Upper lobe of right lung (tissue), 1 donor: ENCODE data around the gene UPK3BL1. TPM values are rescaled to one million over a fixed set of nuclear protein-coding genes. Genes with fewer than 3 reads are reported as not detected.
"Not testable (repeated sequence)": the region's sequence is repeated elsewhere in the genome, so short reads cannot be mapped to it uniquely, and the experiment has no call there.

Experiments used
- ATAC-seq: fragments of 200-7000 bp; cut with Tn5 transposase; one replicate; pipeline ENCODE4 v1.9.1; 2020; ENCODE audit warnings: mild to moderate bottlenecking, moderate library complexity
- DNase-seq: peaks from one replicate; pipeline ENCODE4 v3.0.0-alpha.2; 2020
- H3K27ac ChIP-seq: fragments of 200-600 bp; one replicate; pipeline ENCODE4 v1.8.0; 2022
- H3K27me3 ChIP-seq: fragments of 200-600 bp; one replicate; pipeline ENCODE4 v1.8.0; 2022; ENCODE audit warnings: mild to moderate bottlenecking
- H3K36me3 ChIP-seq: fragments of 200-600 bp; one replicate; pipeline ENCODE4 v1.8.0; 2022
- H3K4me1 ChIP-seq: fragments of 200-600 bp; one replicate; pipeline ENCODE4 v1.8.0; 2022
- H3K4me3 ChIP-seq: fragments of 200-600 bp; one replicate; pipeline ENCODE4 v1.8.0; 2022; ENCODE audit warnings: mild to moderate bottlenecking
- H3K9me3 ChIP-seq: fragments of 200-600 bp; one replicate; pipeline ENCODE4 v1.8.0; 2022
- intact Hi-C: fragments of 100-400 bp; cut with DNase I; formaldehyde crosslinking; loops from one replicate; pipeline ENCODE4 v1.11.0; 2022
- total RNA-seq: library from RNA; stranded (reverse); fragmentation: NEBNext Ultra II Directional; extraction: Animal tissue kit (Norgen Biotek cat#: 25700); gene quantifications from one replicate; pipeline ENCODE4 v1.2.1, GENCODE V29; 2021
- donor health status: DM: no; HTN: yes; CAD: no; lungs with severe emphysema.

UPK3BL1 gene
- total RNA-seq, 1 donor from 2014 or later, result 39.4 TPM

GRCh38 chr7:102649924-102650323 is 7.3 kb upstream of the UPK3BL1 start, which contains the start of gene SPDYE2B:
Gene SPDYE2B (plus strand): TSS chr7:102650319. CDS start chr7:102652349, 2,030 bp downstream.
- DNase-seq, H3K27me3 ChIP-seq, H3K9me3 ChIP-seq, intact Hi-C loops, H3K4me1 ChIP-seq, H3K27ac ChIP-seq, H3K4me3 ChIP-seq, H3K36me3 ChIP-seq: not testable (repeated sequence)
- peak; percentile 55 for ATAC-seq

GRCh38 chr7:102647813-102648212 is 5.2 kb upstream of the UPK3BL1 start:
- H3K27ac ChIP-seq, H3K36me3 ChIP-seq, H3K4me1 ChIP-seq, intact Hi-C loops, H3K9me3 ChIP-seq, H3K27me3 ChIP-seq, H3K4me3 ChIP-seq: not testable (repeated sequence)
- peak; percentile 57 for DNase-seq
- ATAC-seq, result peak; percentile 33

- H3K4me1 ChIP-seq, H3K27me3 ChIP-seq, H3K27ac ChIP-seq, ATAC-seq, H3K9me3 ChIP-seq, DNase-seq, H3K4me3 ChIP-seq, intact Hi-C loops, H3K36me3 ChIP-seq: not testable (repeated sequence)
Measured at GRCh38 chr7:102643404-102643803, 813 bp upstream of the UPK3BL1 start.

- peak; percentile 1 for ATAC-seq
- H3K27ac ChIP-seq, H3K36me3 ChIP-seq, H3K9me3 ChIP-seq, H3K4me3 ChIP-seq, H3K27me3 ChIP-seq, H3K4me1 ChIP-seq, intact Hi-C loops: not testable (repeated sequence)
- DNase-seq, result peak; percentile 65
Measured at GRCh38 chr7:102638848-102639247, 3.7 kb downstream of the UPK3BL1 start.

GRCh38 chr7:102636956-102637355 is 5.6 kb downstream of the UPK3BL1 start:
- H3K36me3 ChIP-seq, H3K4me1 ChIP-seq, H3K9me3 ChIP-seq, intact Hi-C loops, ATAC-seq, H3K27ac ChIP-seq, H3K4me3 ChIP-seq, H3K27me3 ChIP-seq: not testable (repeated sequence)
- peak; percentile 65 for DNase-seq

GRCh38 chr7:102635354-102635753 is 7.2 kb downstream of the UPK3BL1 start:
- H3K4me1 ChIP-seq, H3K4me3 ChIP-seq, H3K36me3 ChIP-seq, H3K27me3 ChIP-seq, intact Hi-C loops, H3K27ac ChIP-seq, DNase-seq, H3K9me3 ChIP-seq: not testable (repeated sequence)
- peak; percentile 19 for ATAC-seq

GRCh38 chr7:102634299-102634698 is 8.3 kb downstream of the UPK3BL1 start:
- H3K4me1 ChIP-seq, H3K36me3 ChIP-seq, H3K27ac ChIP-seq, H3K27me3 ChIP-seq, DNase-seq, H3K4me3 ChIP-seq, H3K9me3 ChIP-seq, intact Hi-C loops: not testable (repeated sequence)
- peak; percentile 0 for ATAC-seq

- H3K4me3 ChIP-seq, H3K36me3 ChIP-seq, H3K9me3 ChIP-seq, H3K27ac ChIP-seq, H3K4me1 ChIP-seq, intact Hi-C loops, H3K27me3 ChIP-seq: not testable (repeated sequence)
- DNase-seq (peak; percentile 51), ATAC-seq (peak; percentile 49)
Measured at GRCh38 chr7:102630622-102631021, 12.0 kb downstream of the UPK3BL1 start.

GRCh38 chr7:102627271-102627904 is 15.2 kb downstream of the UPK3BL1 start:
- peak; percentile 16 for ATAC-seq
- DNase-seq, H3K27me3 ChIP-seq, H3K4me1 ChIP-seq, H3K27ac ChIP-seq, intact Hi-C loops, H3K9me3 ChIP-seq, H3K36me3 ChIP-seq, H3K4me3 ChIP-seq: not testable (repeated sequence)

- ATAC-seq, H3K27me3 ChIP-seq, H3K9me3 ChIP-seq, H3K4me1 ChIP-seq, DNase-seq, H3K4me3 ChIP-seq, intact Hi-C loops, H3K36me3 ChIP-seq, H3K27ac ChIP-seq: not testable (repeated sequence)
Measured at GRCh38 chr7:102618122-102618521, 24.5 kb downstream of the UPK3BL1 start.

GRCh38 chr7:102616507-102617125 is 26.0 kb downstream of the UPK3BL1 start, which contains the start of gene RASA4:
Gene RASA4 (minus strand): TSS chr7:102616756. CDS start chr7:102616689, 67 bp downstream.
- H3K9me3 ChIP-seq, H3K27me3 ChIP-seq, H3K36me3 ChIP-seq, H3K27ac ChIP-seq, H3K4me1 ChIP-seq, intact Hi-C loops: not testable (repeated sequence)
- peak; percentile 94 for ATAC-seq
- peak within 1 kb of the TSS; percentile 49 for H3K4me3 ChIP-seq
- DNase-seq, result peak; percentile 81

- H3K27me3 ChIP-seq, H3K36me3 ChIP-seq, ATAC-seq, H3K9me3 ChIP-seq, H3K27ac ChIP-seq, H3K4me3 ChIP-seq, intact Hi-C loops, DNase-seq, H3K4me1 ChIP-seq: not testable (repeated sequence)
Measured at GRCh38 chr7:102615930-102616329, 26.7 kb downstream of the UPK3BL1 start.

GRCh38 chr7:102614873-102615272 is 27.7 kb downstream of the UPK3BL1 start:
- ATAC-seq, H3K27me3 ChIP-seq, H3K9me3 ChIP-seq, H3K4me3 ChIP-seq, DNase-seq, H3K36me3 ChIP-seq, intact Hi-C loops, H3K27ac ChIP-seq, H3K4me1 ChIP-seq: not testable (repeated sequence)

- intact Hi-C loops, result not testable (repeated sequence)
- ATAC-seq, result peak; percentile 38
Measured at GRCh38 chr7:102614346-102614697, 28.3 kb downstream of the UPK3BL1 start.

More at GRCh38 chr7:102614346-102614697, 28.3 kb downstream of the UPK3BL1 start:
- not testable (repeated sequence) for H3K9me3 ChIP-seq, H3K36me3 ChIP-seq, H3K4me1 ChIP-seq, DNase-seq, H3K4me3 ChIP-seq, H3K27me3 ChIP-seq, H3K27ac ChIP-seq
